ENCODE data around the gene TPTE.
"Not testable (repeated sequence)": the region's sequence is repeated elsewhere in the genome, so short reads cannot be mapped to it uniquely, and the experiment has no call there.

GRCh38 chr21:10638144-10638543 lies 116.8 kb downstream of the TPTE start:
- TF ChIP-seq, protein P1, sequence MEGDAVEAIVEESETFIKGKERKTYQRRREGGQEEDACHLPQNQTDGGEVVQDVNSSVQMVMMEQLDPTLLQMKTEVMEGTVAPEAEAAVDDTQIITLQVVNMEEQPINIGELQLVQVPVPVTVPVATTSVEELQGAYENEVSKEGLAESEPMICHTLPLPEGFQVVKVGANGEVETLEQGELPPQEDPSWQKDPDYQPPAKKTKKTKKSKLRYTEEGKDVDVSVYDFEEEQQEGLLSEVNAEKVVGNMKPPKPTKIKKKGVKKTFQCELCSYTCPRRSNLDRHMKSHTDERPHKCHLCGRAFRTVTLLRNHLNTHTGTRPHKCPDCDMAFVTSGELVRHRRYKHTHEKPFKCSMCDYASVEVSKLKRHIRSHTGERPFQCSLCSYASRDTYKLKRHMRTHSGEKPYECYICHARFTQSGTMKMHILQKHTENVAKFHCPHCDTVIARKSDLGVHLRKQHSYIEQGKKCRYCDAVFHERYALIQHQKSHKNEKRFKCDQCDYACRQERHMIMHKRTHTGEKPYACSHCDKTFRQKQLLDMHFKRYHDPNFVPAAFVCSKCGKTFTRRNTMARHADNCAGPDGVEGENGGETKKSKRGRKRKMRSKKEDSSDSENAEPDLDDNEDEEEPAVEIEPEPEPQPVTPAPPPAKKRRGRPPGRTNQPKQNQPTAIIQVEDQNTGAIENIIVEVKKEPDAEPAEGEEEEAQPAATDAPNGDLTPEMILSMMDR (IDR thresholded peaks at IDR 0.05; ENCODE audit: extremely low read depth in 1 of 2, insufficient read depth in 1 of 2, low read depth in 1 of 2, low read length in 2 of 2): not testable (repeated sequence)
- TF ChIP-seq EZH2 (IDR thresholded peaks at IDR 0.05; ENCODE audit: borderline replicate concordance, low read depth, low read length, severe bottlenecking); POLR2A (IDR thresholded peaks at IDR 0.05; ENCODE audit: low read depth, low read length); JUN (IDR thresholded peaks at IDR 0.05; ENCODE audit: borderline replicate concordance, insufficient read depth, insufficient read length, low read depth): not testable (repeated sequence)

Data from endothelial cell of umbilical vein (primary cell).